M059J (cell line): ENCODE results near the gene CHP1. TPM values are rescaled to one million over a fixed set of nuclear protein-coding genes. Genes with fewer than 3 reads are reported as not detected.
"Not testable (repeated sequence)": the region's sequence is repeated elsewhere in the genome, so short reads cannot be mapped to it uniquely, and the experiment has no call there.

Source experiments
- DNase-seq: peaks from one replicate; pipeline ENCODE4 v3.0.0-alpha.2; 2012; ENCODE audit warnings: low read depth
- total RNA-seq: library from RNA; depleted of rRNA; stranded (reverse); fragments of >200 nt; shearing (Covaris generic); gene quantifications from 2 replicates; pipeline ENCODE4 v1.2.3, GENCODE V29; 2014; rRNA removed

CHP1 gene
- total RNA-seq, 1 experiment from 2014 or later: 81.7 TPM

DNA sequence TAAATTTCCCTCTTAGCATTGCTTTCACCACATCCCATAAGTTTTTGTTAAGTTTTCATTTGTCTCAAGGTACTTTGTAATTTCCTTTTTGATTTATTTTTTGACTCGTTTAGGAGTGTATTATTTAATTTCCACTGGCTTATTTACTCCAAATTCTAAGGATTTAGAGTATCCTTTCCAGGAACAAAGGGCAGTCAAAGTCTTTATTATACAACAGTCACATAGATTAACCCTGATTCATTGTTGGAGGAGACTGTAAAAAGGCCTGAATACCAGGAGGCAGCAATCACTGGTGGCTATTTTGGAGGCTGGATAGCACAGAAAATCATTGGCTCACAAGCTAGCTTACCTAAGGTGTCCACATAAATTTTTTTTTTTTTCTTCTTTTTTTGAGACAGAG is 61.5 kb downstream of the CHP1 start:
- DNase-seq: no peak

DNA sequence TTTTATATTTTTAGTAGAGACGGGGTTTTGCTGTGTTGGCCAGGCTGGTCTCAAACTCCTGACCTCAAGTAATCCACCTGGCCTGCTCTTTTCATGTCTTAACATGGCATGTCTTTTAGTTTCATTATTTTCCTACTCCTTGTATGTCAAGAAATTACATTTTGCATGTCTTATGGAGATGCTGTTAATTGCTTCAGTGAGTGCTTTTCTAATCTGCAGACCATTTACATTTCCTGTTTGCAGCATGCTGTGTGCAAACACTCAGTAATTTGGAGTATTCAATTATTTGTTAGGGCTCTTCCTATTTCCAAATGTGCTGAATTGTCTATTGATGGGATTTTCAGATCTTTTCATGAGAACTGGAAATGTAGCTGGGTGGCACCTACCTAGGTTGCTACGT is 70.1 kb downstream of the CHP1 start:
- DNase-seq: not testable (repeated sequence)

DNA sequence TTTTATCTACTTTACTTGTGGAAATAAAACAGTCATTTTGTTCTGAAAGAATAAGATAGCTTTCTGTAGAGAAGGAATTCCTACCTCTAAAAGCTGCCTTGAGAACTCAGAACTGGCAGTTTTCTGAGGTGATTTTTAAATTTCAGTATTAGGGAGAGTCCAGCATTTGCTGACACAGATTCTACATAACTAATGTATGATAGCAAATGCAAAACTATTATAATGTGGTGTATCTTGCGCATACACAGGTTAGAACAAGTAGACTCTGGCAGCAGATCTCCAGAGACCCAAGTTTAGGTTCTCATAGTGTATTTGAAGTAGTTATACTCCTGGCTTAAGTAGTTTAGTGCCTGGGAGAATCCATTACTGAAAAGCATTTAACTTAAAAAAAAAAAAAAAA is 70.5 kb downstream of the CHP1 start:
- DNase-seq: no peak

DNA sequence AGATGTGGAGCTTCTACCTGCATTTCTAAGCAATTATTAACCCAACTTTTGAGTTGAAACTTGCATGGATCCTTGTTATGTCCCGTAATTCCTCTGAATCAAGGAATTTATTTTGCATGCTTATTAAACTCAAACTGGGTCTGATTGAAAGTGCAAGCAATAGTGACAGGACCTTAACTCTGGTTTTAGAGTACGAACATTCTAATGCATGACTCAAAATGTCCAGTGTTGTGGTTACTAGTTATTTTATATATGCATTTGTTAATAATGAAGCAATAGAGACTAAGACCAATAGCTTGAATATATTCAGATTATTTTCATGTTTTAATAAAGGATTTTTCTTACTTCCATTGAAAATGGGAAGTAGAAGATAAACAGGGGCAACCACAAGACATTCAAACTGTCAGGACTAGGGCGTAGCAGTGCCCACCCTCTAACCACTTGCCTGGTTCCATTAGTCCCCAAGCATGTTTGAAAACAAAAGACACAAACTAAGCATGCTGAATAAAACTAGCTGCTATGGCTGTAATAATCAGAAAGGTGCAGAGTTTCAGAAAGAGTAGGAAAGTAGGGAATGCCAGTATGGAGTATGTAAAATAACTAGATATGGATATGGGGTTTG is 73.2 kb downstream of the CHP1 start:
- DNase-seq: no peak

DNA sequence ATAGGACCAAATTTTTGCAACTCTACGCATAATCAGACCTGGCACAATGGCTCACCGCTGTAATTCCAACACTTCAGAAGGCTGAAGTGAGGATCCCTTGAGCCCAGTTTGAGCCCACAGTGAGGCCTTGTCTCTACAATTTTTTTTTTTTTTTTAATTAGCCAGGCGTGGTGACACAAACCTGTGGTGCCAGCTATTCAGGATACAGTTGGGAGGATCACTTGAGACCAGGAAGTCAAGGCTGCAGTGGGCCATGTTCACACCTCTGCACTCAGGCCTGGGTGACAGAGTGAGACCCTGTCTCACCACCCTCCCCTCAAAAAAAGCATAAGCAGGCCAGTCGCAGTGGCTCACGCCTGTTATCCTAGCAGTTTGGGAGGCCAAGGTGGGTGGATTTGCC is 76.6 kb downstream of the CHP1 start:
- no peak for DNase-seq

DNA sequence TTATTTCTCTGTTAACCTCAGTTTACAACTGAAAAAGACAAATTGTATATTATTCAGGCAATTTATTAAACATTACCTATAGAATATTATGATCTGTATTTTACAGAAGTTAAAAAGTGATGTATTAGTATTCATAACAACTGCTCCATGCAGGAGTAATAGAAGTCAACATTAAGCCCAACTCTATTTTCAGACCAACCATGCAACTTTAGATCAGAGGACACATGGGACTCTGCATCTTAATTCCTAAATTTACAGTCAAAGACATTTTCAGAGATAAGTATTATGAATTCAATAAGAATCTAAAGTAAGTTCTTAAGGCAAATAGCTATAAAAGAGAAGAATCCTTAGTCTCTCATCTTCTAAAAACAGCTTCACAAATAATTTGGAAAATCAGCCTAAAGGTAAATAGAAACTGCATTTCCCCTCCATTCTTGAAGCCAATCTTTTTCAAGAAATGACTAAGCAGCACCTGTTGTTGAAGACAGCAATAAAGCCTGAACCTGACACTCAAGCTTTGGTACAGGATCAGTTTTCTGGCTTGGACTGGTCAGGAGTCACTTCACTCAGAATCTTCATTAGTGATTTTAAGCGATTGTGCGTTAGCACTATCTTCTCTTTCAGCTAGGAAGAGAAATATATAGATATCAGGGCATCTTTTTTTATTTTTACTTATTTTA is 78.3 kb downstream of the CHP1 start:
- DNase-seq: no peak

GRCh38 chr15:41320805-41321330 is 89.8 kb downstream of the CHP1 start:
- not testable (repeated sequence) for DNase-seq

- DNase-seq: no peak
Observed at GRCh38 chr15:41323611-41324010, 92.5 kb downstream of the CHP1 start.

DNA sequence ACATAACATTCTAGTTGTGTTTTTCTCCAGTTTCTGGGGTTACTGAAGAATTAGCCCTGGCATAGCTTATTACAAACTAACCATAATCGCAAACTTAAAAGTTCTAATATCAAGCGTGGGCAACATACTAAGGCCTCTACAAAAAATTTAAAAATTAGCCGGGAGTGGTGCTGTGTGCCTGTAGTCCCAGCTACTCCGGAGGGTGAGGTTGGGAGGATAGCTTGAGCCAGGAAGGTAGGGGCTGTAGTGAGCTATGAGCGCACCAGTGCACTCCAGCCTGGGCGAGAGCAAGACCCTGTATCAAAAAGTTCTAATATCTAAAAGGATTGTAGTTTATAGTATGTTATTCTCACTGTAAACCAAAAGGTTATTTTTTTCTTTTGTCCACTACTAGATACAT is 100.2 kb downstream of the CHP1 start:
- no peak for DNase-seq

Other genes with a start within 250 kb of the CHP1 start
- 9.0 and 18.9 TPM in 2 replicates for gene INO80, start 115.0 kb upstream of the CHP1 start, total RNA-seq
- not detected in 2 replicates for gene EXD1, start 511 bp upstream of the CHP1 start, total RNA-seq
- gene OIP5, start 101.3 kb downstream of the CHP1 start, total RNA-seq: 37.9 and 61.9 TPM in 2 replicates
- gene NUSAP1, start 101.6 kb downstream of the CHP1 start, total RNA-seq: 212 and 264 TPM in 2 replicates
- gene NDUFAF1, start 171.2 kb downstream of the CHP1 start, total RNA-seq: 25.0 and 30.6 TPM in 2 replicates
- gene RTF1, start 185.8 kb downstream of the CHP1 start, total RNA-seq: 29.8 and 40.8 TPM in 2 replicates